MM.1S (cell line): ENCODE data around the gene APPBP2.

Experiments
- DNase-seq: peaks from one replicate; pipeline ENCODE4 v3.0.0-alpha.2; 2015
- H2AFZ ChIP-seq: fragments of 300-600 bp; sonication (generic); 2 replicates; pipeline ENCODE4 v1.6.0; 2016; ENCODE audit warnings: antibody characterized with exemption, low read length
- H3F3A ChIP-seq: fragments of 300-600 bp; sonication (generic); 2 replicates; pipeline ENCODE4 v1.6.1; 2016; ENCODE audit warnings: mild to moderate bottlenecking, antibody characterized with exemption, low read length, moderate library complexity, mixed read lengths; ENCODE audit not compliant: insufficient read depth
- H3K27ac ChIP-seq: fragments of 300-600 bp; sonication (generic); 2 replicates; pipeline ENCODE4 v1.5.1; 2016; ENCODE audit warnings: mild to moderate bottlenecking, low read length
- H3K27me3 ChIP-seq: fragments of 300-600 bp; sonication (generic); replicated peaks from 2 replicates; pipeline ENCODE4 v1.6.0; 2016; ENCODE audit warnings: low read length; ENCODE audit not compliant: insufficient read depth
- H3K36me3 ChIP-seq: fragments of 300-600 bp; sonication (generic); replicated peaks from 2 replicates; pipeline ENCODE4 v1.6.1; 2016; ENCODE audit warnings: mild to moderate bottlenecking, low read length, mixed read lengths; ENCODE audit not compliant: insufficient read depth
- H3K4me1 ChIP-seq: fragments of 300-600 bp; sonication (generic); 2 replicates; pipeline ENCODE4 v1.6.1; 2016; ENCODE audit warnings: low read length, mixed read lengths
- H3K4me2 ChIP-seq: fragments of 300-600 bp; sonication (generic); 2 replicates; pipeline ENCODE4 v1.6.0; 2016; ENCODE audit warnings: low read depth, low read length
- H3K4me3 ChIP-seq: fragments of 300-600 bp; sonication (generic); 2 replicates; pipeline ENCODE4 v1.5.1; 2016; ENCODE audit warnings: low read length, mixed read lengths
- H3K79me2 ChIP-seq: fragments of 300-600 bp; sonication (generic); 2 replicates; pipeline ENCODE4 v1.6.1; 2016; ENCODE audit warnings: mixed run types, low read length, mixed read lengths
- H3K9ac ChIP-seq: fragments of 300-600 bp; sonication (generic); 2 replicates; pipeline ENCODE4 v1.6.1; 2016; ENCODE audit warnings: low read length, mixed read lengths
- H3K9me2 ChIP-seq: fragments of 300-600 bp; sonication (generic); replicated peaks from 2 replicates; pipeline ENCODE4 v1.6.1; 2016; ENCODE audit warnings: mild to moderate bottlenecking, low read length, mixed read lengths; ENCODE audit not compliant: insufficient read depth
- H3K9me3 ChIP-seq: fragments of 300-600 bp; sonication (generic); replicated peaks from 2 replicates; pipeline ENCODE4 v1.6.1; 2016; ENCODE audit warnings: mild to moderate bottlenecking, low read length, mixed read lengths; ENCODE audit not compliant: insufficient read depth
- H4K20me1 ChIP-seq: fragments of 300-600 bp; sonication (generic); 2 replicates; pipeline ENCODE4 v1.6.1; 2016; ENCODE audit warnings: mild to moderate bottlenecking, low read length, moderate library complexity, mixed read lengths; ENCODE audit not compliant: insufficient read depth
- CTCF ChIP-seq: fragments of 300-600 bp; sonication (generic); IDR thresholded peaks from 2 replicates; pipeline ENCODE4 v1.5.1; 2016; ENCODE audit warnings: antibody characterized with exemption, low read length, mixed read lengths
- EZH2 ChIP-seq: fragments of 300-600 bp; sonication (generic); optimal IDR thresholded peaks from 2 replicates; pipeline ENCODE3; 2017; ENCODE audit warnings: low read depth, mild to moderate bottlenecking, antibody characterized with exemption, low read length, mixed read lengths
- EZH2phosphoT487 ChIP-seq: fragments of 300-600 bp; sonication (generic); IDR thresholded peaks from 2 replicates; pipeline ENCODE4 v1.6.1; 2018; ENCODE audit warnings: antibody characterized with exemption, low read length

APPBP2 gene

GRCh38 chr17:60442271-60443173, 83.5 kb downstream of the APPBP2 start:
- Histone ChIP-seq H4K20me1 (no peaks in the 10 kb centered on the region), H3K4me3 (no peak overlapping the region), H3K4me2 (no peak overlapping the region), H3K9me3 (no peaks in the 10 kb centered on the region), H3K79me2 (no peaks in the 10 kb centered on the region), H3K9ac (no peak overlapping the region), H3K9me2 (no peaks in the 10 kb centered on the region), H3K36me3 (0 out of 2 replicates have a peak, but pooled peaks cover 5% of the 10 kb centered on the region), H3K4me1 (peaks cover 13% of the 10 kb centered on the region), H3K27me3 (no peaks in the 10 kb centered on the region), H3K27ac (no peak overlapping the region), H2AFZ (no peak overlapping the region), H3F3A (peaks cover 8% of the 10 kb centered on the region)
- DNase-seq, result no peak
- TF ChIP-seq CTCF (no peak), EZH2phosphoT487 (no peak), EZH2 (no peak)

- Histone ChIP-seq H3K9me2 (no peaks in the 10 kb centered on the region), H3K27ac (peak overlapping the region; percentile 27; the same call in 1 of the 2 replicates), H4K20me1 (no peaks in the 10 kb centered on the region), H3K4me3 (no peak overlapping the region), H3K27me3 (no peaks in the 10 kb centered on the region), H3K79me2 (no peaks in the 10 kb centered on the region), H3K4me1 (peaks cover 13% of the 10 kb centered on the region), H3K9me3 (no peaks in the 10 kb centered on the region), H3F3A (peaks cover 18% of the 10 kb centered on the region), H3K9ac (no peak overlapping the region), H3K4me2 (peak overlapping the region; percentile 18; the same call in 1 of the 2 replicates), H3K36me3 (no peaks in the 10 kb centered on the region), H2AFZ (no peak overlapping the region)
- DNase-seq, result peak; percentile 51
- TF ChIP-seq EZH2, result no peak
- TF ChIP-seq EZH2phosphoT487, result no peak
- TF ChIP-seq CTCF, result no peak
Observed at GRCh38 chr17:60439501-60439900, 86.5 kb downstream of the APPBP2 start.

GRCh38 chr17:60436676-60437075, 89.4 kb downstream of the APPBP2 start:
- Histone ChIP-seq H3K27ac (peak overlapping the region; percentile 77; the same call in 1 of the 2 replicates), H3K36me3 (no peaks in the 10 kb centered on the region), H3F3A (peaks cover 18% of the 10 kb centered on the region), H2AFZ (0 out of 2 replicates have a peak overlapping the region, but pooled peaks have one; percentile 73), H3K9ac (no peak overlapping the region), H3K79me2 (no peaks in the 10 kb centered on the region), H3K9me2 (no peaks in the 10 kb centered on the region), H3K4me1 (peaks cover 13% of the 10 kb centered on the region), H3K4me2 (peak overlapping the region; percentile 61; the same call in 1 of the 2 replicates), H4K20me1 (no peaks in the 10 kb centered on the region), H3K4me3 (no peak overlapping the region), H3K27me3 (no peaks in the 10 kb centered on the region), H3K9me3 (no peaks in the 10 kb centered on the region)
- no peak for DNase-seq
- TF ChIP-seq CTCF (no peak), EZH2 (no peak), EZH2phosphoT487 (no peak)
